H9 (cell line): ENCODE measurements around the gene UGT1A6. TPM values are rescaled to one million over a fixed set of nuclear protein-coding genes. Genes with fewer than 3 reads are reported as not detected.

ENCODE experiments used
- DNase-seq: peaks from one replicate; pipeline ENCODE4 v3.0.0-alpha.2; 2017
- H2AFZ ChIP-seq: one replicate; pipeline ENCODE4 v1.6.1; 2013; ENCODE audit warnings: mild to moderate bottlenecking, low read length, control low read depth, moderate library complexity
- H2AK5ac ChIP-seq: 2 replicates; pipeline ENCODE4 v1.6.1; 2013; ENCODE audit warnings: low read length, control low read depth, mixed read lengths; ENCODE audit not compliant: insufficient read length
- H2BK120ac ChIP-seq: one replicate; pipeline ENCODE4 v1.6.1; 2013; ENCODE audit warnings: low read depth, mild to moderate bottlenecking, low read length, control low read depth, inconsistent platforms; ENCODE audit not compliant: poor library complexity, severe bottlenecking
- H2BK12ac ChIP-seq: 2 replicates; pipeline ENCODE4 v1.6.1; 2013; ENCODE audit warnings: low read length, control low read depth, mixed read lengths, low read depth; ENCODE audit not compliant: insufficient read length
- H2BK15ac ChIP-seq: 2 replicates; pipeline ENCODE4 v1.6.1; 2013; ENCODE audit warnings: low read depth, low read length, control low read depth
- H2BK20ac ChIP-seq: one replicate; pipeline ENCODE4 v1.6.1; 2013; ENCODE audit warnings: low read depth, mild to moderate bottlenecking, low read length, control low read depth, inconsistent platforms; ENCODE audit not compliant: poor library complexity, severe bottlenecking
- H2BK5ac ChIP-seq: 2 replicates; pipeline ENCODE4 v1.6.1; 2013; ENCODE audit warnings: low read length, control low read depth, mixed read lengths; ENCODE audit not compliant: insufficient read length
- H3K14ac ChIP-seq: 2 replicates; pipeline ENCODE4 v1.6.1; 2013; ENCODE audit warnings: low read length, control low read depth; ENCODE audit not compliant: insufficient read depth
- H3K18ac ChIP-seq: 2 replicates; pipeline ENCODE4 v1.6.1; 2013; ENCODE audit warnings: low read depth, mild to moderate bottlenecking, mixed read lengths, low read length, control low read depth; ENCODE audit not compliant: insufficient read length
- H3K23ac ChIP-seq: 2 replicates; pipeline ENCODE4 v1.6.1; 2013; ENCODE audit warnings: low read length, control low read depth, mixed read lengths, low read depth; ENCODE audit not compliant: insufficient read length
- H3K23me2 ChIP-seq: 2 replicates; pipeline ENCODE4 v1.6.1; 2013; ENCODE audit warnings: low read depth, mild to moderate bottlenecking, mixed read lengths, low read length, control low read depth; ENCODE audit not compliant: insufficient read length, poor library complexity, severe bottlenecking
- H3K27ac ChIP-seq: 2 replicates; pipeline ENCODE4 v1.5.1; 2013; ENCODE audit warnings: low read length, control low read depth, mixed read lengths, low read depth; ENCODE audit not compliant: insufficient read length
- H3K27me3 ChIP-seq: 2 replicates; pipeline ENCODE4 v1.6.1; 2013; ENCODE audit warnings: low read length, control low read depth, inconsistent platforms; ENCODE audit not compliant: insufficient read depth
- H3K4ac ChIP-seq: 2 replicates; pipeline ENCODE4 v1.6.1; 2013; ENCODE audit warnings: low read depth, mild to moderate bottlenecking, control low read depth, inconsistent platforms, low read length, moderate library complexity
- H3K4me1 ChIP-seq: 2 replicates; pipeline ENCODE4 v1.6.1; 2013; ENCODE audit warnings: low read length, control low read depth, inconsistent platforms; ENCODE audit not compliant: insufficient read depth
- H3K4me2 ChIP-seq: 2 replicates; pipeline ENCODE4 v1.6.1; 2013; ENCODE audit warnings: low read length, control low read depth, mixed read lengths; ENCODE audit not compliant: insufficient read length, insufficient read depth
- H3K56ac ChIP-seq: 2 replicates; pipeline ENCODE4 v1.6.1; 2013; ENCODE audit warnings: low read depth, mild to moderate bottlenecking, mixed read lengths, low read length, control low read depth; ENCODE audit not compliant: insufficient read length
- H3K79me1 ChIP-seq: 2 replicates; pipeline ENCODE4 v1.6.1; 2013; ENCODE audit warnings: low read depth, mild to moderate bottlenecking, moderate library complexity, low read length, control low read depth, inconsistent platforms; ENCODE audit not compliant: insufficient read depth, poor library complexity, severe bottlenecking
- H3K79me2 ChIP-seq: 2 replicates; pipeline ENCODE4 v1.6.1; 2013; ENCODE audit warnings: low read length, control low read depth, inconsistent platforms; ENCODE audit not compliant: insufficient read depth
- H3K9ac ChIP-seq: 2 replicates; pipeline ENCODE4 v1.6.1; 2013; ENCODE audit warnings: low read length, control low read depth, mixed read lengths; ENCODE audit not compliant: insufficient read length; ENCODE audit errors: extremely low read depth
- H3K9me3 ChIP-seq: one replicate; pipeline ENCODE4 v1.6.1; 2013; ENCODE audit warnings: low read depth, low read length, inconsistent platforms; ENCODE audit not compliant: control insufficient read depth
- H3T11ph ChIP-seq: one replicate; pipeline ENCODE4 v1.6.1; 2013; ENCODE audit warnings: mild to moderate bottlenecking, low read length, control low read depth, inconsistent platforms
- H4K20me1 ChIP-seq: one replicate; pipeline ENCODE4 v1.6.1; 2013; ENCODE audit not compliant: control insufficient read depth, insufficient read length, insufficient read depth
- H4K5ac ChIP-seq: 2 replicates; pipeline ENCODE4 v1.6.1; 2013; ENCODE audit warnings: low read depth, mild to moderate bottlenecking, mixed read lengths, low read length, control low read depth; ENCODE audit not compliant: insufficient read length
- H4K8ac ChIP-seq: replicated peaks from 2 replicates; pipeline ENCODE4 v1.6.1; 2013; ENCODE audit warnings: low read length, control low read depth, mixed read lengths, low read depth; ENCODE audit not compliant: insufficient read length
- H4K91ac ChIP-seq: 2 replicates; pipeline ENCODE4 v1.6.1; 2013; ENCODE audit warnings: low read depth, mild to moderate bottlenecking, moderate library complexity, mixed read lengths, low read length, control low read depth; ENCODE audit not compliant: insufficient read length
- H3K27ac Mint-ChIP-seq, 3 experiments: 2 replicates in 2 of 3; 3 replicates in 1 of 3; pipeline ENCODE4 v1.8.0; 2020 to 2021; ENCODE audit warnings: mixed read lengths in 3 of 3, mild to moderate bottlenecking in 1 of 3, moderate library complexity in 1 of 3
- H3K27me3 Mint-ChIP-seq: 2 replicates; pipeline ENCODE4 v1.8.0; 2021; ENCODE audit warnings: low read depth, mild to moderate bottlenecking, moderate library complexity, mixed read lengths
- H3K36me3 Mint-ChIP-seq, 3 experiments: 2 replicates in 2 of 3; 3 replicates in 1 of 3; pipeline ENCODE4 v1.8.0; 2020 to 2021; ENCODE audit warnings: low read depth in 3 of 3, mixed read lengths in 3 of 3; ENCODE audit not compliant: insufficient read depth in 1 of 3
- H3K4me1 Mint-ChIP-seq, 2 experiments: 2 replicates each; pipeline ENCODE4 v1.8.0; 2020; ENCODE audit warnings: mixed read lengths in 2 of 2
- H3K4me3 Mint-ChIP-seq, 2 experiments: 2 replicates in 1 of 2; 3 replicates in 1 of 2; pipeline ENCODE4 v1.8.0; 2020 to 2021; ENCODE audit warnings: mild to moderate bottlenecking in 2 of 2, mixed read lengths in 2 of 2, moderate library complexity in 1 of 2
- H3K9me3 Mint-ChIP-seq, 2 experiments: 2 replicates in 1 of 2; 3 replicates in 1 of 2; pipeline ENCODE4 v1.8.0; 2020; ENCODE audit warnings: mild to moderate bottlenecking in 2 of 2, mixed read lengths in 2 of 2, moderate library complexity in 1 of 2
- WGBS: extraction: QIAGEN DNeasy Blood & Tissue Kit; methylation state at CpG from one replicate; pipeline ENCODE4 v1.1.7; 2013; ENCODE audit warnings: missing lambda C conversion rate, low lambda C conversion rate, mixed read lengths; ENCODE audit not compliant: insufficient read length; ENCODE audit errors: extremely low coverage; 5-methylcytosine and 5-hydroxymethylcytosine counted together
- total RNA-seq: library from RNA; stranded (reverse); gene quantifications from 2 replicates; pipeline ENCODE4 v1.2.1, GENCODE V29; 2021
- TF ChIP-seq, protein P1 (sequence below): fragments of 200-600 bp; sonication (generic); conservative IDR thresholded peaks from 3 replicates; pipeline ENCODE4 v1.8.0; 2021; ENCODE audit warnings: antibody characterized with exemption, mild to moderate bottlenecking

UGT1A6 gene
- total RNA-seq, 1 experiment from 2014 or later: not detected

DNA sequence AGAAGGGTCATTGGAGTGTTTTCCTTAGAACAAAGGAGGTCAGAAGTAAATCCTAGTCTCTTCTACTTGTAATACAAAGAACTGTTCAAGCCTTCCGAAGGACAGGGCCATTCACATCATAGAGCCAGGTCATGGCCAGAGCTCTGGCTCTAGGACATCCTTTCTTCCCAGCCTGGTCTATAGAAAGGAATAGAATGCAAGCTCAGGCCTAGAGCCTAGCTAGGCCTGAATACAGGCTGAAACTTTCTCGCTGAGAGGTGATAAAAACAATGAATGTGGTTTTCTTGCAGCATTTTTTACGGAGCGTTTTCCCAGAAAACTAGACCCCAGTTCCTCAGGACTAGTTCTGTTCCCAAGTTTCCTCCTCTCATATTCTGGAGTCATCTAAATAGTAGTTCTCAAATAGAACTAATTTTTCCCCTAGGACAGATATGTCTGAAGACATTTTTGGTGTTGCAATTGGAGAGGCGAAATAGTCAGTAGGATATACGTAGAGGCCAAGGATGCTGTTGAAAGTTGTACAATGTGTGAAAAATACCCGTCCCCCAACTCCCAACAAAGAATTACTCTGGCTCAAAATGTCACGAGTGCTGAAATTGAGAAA is 6.8 kb downstream of the UGT1A6 start:
- H2BK5ac ChIP-seq: no peak overlapping the region
- Mint-ChIP-seq H3K27ac (peak overlapping the region in 2 of 3 experiments; percentile 88 to 92; a peak in 4 of 7 replicates), H3K4me3 (no peak overlapping the region), H3K36me3 (peaks cover 0 to 10% (median 1%) of the 10 kb centered on the region in 3 experiments; a peak in 3 of 7 replicates), H3K9me3 (peaks cover 4 to 11% of the 10 kb centered on the region in 2 experiments; a peak in 3 of 5 replicates), H3K27me3 (no peaks in the 10 kb centered on the region), H3K4me1 (peaks cover 14 to 20% of the 10 kb centered on the region in 2 experiments)
- no CpG with 5 or more reads among the region's 8 CpGs for WGBS
- H4K8ac ChIP-seq: no peak overlapping the region
- TF ChIP-seq, protein P1, sequence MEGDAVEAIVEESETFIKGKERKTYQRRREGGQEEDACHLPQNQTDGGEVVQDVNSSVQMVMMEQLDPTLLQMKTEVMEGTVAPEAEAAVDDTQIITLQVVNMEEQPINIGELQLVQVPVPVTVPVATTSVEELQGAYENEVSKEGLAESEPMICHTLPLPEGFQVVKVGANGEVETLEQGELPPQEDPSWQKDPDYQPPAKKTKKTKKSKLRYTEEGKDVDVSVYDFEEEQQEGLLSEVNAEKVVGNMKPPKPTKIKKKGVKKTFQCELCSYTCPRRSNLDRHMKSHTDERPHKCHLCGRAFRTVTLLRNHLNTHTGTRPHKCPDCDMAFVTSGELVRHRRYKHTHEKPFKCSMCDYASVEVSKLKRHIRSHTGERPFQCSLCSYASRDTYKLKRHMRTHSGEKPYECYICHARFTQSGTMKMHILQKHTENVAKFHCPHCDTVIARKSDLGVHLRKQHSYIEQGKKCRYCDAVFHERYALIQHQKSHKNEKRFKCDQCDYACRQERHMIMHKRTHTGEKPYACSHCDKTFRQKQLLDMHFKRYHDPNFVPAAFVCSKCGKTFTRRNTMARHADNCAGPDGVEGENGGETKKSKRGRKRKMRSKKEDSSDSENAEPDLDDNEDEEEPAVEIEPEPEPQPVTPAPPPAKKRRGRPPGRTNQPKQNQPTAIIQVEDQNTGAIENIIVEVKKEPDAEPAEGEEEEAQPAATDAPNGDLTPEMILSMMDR: no peak
- H3K4ac ChIP-seq: no peak overlapping the region
- H3K23me2 ChIP-seq: no peaks in the 10 kb centered on the region
- H2BK20ac ChIP-seq: no peak overlapping the region
- H3K23ac ChIP-seq: no peak overlapping the region
- H3K14ac ChIP-seq: no peak overlapping the region
- no peak overlapping the region for H4K5ac ChIP-seq
- H4K20me1 ChIP-seq: no peaks in the 10 kb centered on the region
- H3K4me1 ChIP-seq: no peaks in the 10 kb centered on the region
- 0 out of 2 replicates have a peak overlapping the region, but pooled peaks have one; percentile 31 for H2BK15ac ChIP-seq
- H3K4me2 ChIP-seq: no peak overlapping the region
- H3T11ph ChIP-seq: no peak overlapping the region
- no peaks in the 10 kb centered on the region for H3K9me3 ChIP-seq
- no peak overlapping the region for H4K91ac ChIP-seq
- no peak overlapping the region for H2BK12ac ChIP-seq
- H3K27ac ChIP-seq: no peak overlapping the region
- no peak overlapping the region for H2AFZ ChIP-seq
- no peak overlapping the region for H3K18ac ChIP-seq
- no peak overlapping the region for H3K56ac ChIP-seq
- no peak overlapping the region for H2AK5ac ChIP-seq
- H3K79me1 ChIP-seq: no peaks in the 10 kb centered on the region
- no peaks in the 10 kb centered on the region for H3K27me3 ChIP-seq
- H2BK120ac ChIP-seq: no peak overlapping the region
- H3K9ac ChIP-seq: no peak overlapping the region
- no peaks in the 10 kb centered on the region for H3K79me2 ChIP-seq
- DNase-seq: no peak
